HG02759 (cell line): ENCODE results near the gene CIAO2B.
"Not testable (repeated sequence)": the region's sequence is repeated elsewhere in the genome, so short reads cannot be mapped to it uniquely, and the experiment has no call there.

Source experiments
- ATAC-seq: cut with Tn5 transposase; IDR thresholded peaks from one replicate; pipeline ENCODE4 v1.9.1; 2021; ENCODE audit warnings: mild to moderate bottlenecking, moderate library complexity; ENCODE audit not compliant: unreplicated experiment

Gene CIAO2B

DNA sequence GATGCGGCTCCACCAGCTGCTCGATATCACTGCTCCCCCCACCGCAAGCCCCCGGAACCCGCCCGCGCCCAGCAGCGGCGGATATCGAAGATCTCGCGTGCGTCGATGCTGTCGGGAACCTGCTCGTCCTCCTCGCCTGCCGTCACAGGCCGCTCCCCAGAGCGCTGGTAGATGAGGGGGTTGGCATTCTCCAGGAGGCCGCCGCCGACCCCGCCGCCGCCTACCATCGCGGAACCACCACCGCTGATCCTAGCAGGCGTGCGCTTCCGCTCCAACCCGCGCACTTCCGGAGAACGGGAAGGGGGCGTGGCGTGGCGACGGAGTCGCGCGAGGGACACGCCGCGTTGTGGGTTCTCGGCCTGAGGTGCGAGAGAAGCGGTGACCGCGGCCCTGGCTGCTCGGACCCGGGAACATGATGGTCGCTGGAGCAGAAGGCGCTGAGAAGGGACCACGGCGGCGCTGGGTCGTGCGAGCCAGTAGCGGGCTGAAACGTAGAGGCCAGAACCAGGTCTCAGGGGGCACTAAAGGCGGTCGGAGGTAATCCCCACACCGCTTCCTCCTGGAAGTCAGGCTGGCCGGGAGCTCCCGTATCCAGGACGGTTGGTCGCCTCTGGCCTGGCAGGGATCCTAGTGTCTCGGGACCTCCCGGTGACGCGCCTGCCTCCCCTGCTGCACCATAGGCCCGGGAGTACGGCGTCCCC is at the start of gene CIAO2B:
TSS of gene CIAO2B (minus strand) at position 265 of the 701 bp plus-strand sequence. CDS start at position 227, 38 bp downstream.
- ATAC-seq: peak; percentile 87

DNA sequence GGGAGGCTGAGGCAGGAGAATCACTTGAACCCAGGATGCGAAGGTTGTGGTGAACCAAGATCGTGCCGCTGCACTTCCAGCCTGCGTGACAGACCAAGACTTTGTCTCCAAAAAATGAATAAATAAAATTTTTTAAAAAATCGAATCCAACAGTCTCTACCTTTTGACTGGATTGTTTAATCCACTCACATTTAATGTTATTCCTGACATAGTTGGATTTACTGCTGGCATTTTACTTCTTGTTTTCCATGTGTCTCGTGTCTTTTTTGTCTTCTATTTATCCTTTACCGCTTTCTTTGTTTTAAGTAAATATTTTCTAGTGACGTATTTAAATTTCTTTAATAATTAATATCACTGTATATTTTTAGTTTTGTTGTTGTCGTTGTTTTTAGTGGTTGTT is 48.8 kb upstream of the CIAO2B start:
- no peak for ATAC-seq

DNA sequence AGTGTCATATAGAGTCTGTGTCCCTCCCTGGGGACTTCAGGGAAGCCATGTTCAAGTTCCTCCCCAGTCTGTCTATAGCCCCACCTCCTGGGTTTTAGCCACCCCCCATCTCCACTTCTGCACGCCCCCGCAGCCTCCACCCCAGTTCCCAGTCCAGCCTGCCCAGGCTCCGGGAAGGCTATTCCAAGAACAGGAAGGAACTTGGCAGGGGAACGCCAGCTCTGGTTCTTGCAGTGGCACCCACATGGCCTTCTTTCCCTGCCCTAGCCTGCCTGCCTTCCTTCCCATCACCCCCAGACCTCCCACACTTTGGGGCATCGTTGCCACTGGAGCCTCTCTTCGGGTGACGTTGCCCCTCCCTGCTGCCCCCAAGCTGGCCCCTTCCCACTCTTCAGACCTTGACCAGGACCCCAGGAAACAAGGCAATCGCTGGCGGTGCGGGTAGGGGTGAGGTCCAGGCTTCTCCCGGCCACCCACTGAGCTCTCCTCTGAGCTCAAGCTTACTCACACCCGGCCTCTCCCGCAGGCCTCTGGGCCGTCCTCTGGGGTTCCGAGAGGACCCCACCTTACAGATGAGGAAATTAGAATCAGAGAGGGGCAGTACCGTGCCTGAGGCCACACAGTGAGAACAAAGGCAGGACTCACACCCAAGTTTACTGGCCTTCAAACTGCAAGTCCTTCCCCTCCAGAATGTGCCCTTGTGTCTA is 45.0 kb upstream of the CIAO2B start:
- no peak for ATAC-seq

GRCh38 chr16:66977341-66978113 is 43.3 kb upstream of the CIAO2B start:
- peak; percentile 81 for ATAC-seq

DNA sequence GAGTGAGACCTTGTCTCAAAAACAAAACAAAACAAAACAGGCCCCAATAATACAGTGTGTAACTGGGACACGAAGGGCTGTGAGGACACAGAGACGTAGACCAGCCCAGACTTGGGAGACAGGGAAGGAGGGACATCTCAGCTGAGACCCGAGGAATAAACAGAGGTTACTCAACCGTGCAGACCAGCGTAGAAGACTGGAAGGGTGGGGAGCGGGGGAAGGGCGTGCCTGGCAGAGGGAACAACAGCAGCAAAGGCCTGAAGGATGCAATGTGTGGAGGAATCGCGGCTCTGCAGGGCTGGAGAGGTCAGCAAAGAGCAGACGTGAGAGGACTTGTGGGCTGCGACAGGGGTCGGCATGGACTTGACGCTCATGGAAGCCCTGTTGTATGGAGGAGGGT is 42.5 kb upstream of the CIAO2B start:
- no peak for ATAC-seq

DNA sequence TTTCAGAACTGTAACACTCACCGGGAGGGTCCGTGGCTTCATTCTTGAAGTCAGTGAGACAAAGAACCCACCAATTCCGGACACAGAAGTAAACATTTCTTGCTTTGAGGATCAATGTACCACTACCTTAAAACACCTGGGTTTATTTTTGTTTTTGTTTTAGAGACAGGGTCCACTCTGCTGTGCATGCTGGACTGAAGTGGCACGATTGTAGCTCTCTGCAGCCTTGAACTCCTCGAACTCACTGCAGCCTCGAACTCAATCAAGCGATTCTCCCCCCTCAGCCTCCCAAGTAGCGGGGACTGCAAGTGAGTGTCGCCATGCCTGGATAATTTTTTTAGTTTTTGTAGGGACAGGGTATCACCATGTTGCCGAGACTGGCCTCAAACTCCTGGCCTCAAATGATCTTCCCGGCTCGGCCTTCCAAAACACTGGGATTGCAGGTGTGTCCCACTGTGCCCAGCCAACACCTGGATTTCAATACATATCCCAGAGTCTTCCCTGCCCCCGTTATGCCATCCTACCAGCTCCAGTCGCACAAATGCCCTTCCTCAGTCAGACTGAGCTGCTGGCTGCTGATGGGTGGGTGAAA is 41.2 kb upstream of the CIAO2B start:
- ATAC-seq: no peak

DNA sequence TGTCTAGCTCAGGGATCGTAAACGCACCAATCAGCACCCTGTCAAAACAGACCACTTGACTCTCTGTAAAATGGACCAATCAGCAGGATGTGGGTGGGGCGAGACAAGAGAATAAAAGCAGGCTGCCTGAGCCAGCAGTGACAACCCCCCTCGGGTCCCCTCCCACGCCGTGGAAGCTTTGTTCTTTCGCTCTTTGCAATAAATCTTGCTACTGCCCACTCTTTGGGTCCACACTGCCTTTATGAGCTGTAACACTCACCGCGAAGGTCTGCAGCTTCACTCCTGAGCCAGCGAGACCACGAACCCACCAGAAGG is 40.7 kb upstream of the CIAO2B start:
- ATAC-seq: not testable (repeated sequence)

DNA sequence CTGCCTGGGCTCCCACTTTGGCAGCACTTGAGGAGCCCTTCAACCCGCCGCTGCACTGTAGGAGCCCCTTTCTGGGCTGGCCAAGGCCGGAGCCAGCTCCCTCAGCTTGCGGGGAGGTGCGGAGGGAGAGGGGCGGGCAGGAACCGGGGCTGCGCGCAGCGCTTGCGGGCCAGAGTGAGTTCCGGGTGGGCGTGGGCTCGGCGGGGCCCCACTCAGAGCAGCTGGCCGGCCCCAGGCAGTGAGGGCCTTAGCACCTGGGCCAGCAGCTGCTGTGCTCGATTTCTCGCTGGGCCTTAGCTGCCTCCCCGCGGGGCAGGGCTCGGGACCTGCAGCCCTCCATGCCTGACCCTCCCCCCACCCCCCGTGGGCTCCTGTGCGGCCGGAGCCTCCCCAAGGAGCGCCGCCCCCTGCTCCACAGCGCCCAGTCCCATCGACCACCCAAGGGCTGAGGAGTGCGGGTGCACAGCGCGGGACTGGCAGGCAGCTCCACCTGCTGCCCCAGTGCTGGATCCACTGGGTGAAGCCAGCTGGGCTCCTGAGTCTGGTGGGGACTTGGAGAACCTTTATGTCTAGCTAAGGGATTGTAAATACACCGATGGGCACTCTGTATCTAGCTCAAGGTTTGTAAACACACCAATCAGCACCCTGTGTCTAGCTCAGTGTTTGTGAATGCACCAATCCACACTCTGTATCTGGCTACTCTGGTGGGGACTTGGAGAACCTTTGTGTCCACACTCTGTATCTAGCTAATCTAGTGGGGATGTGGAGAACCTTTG is 40.1 kb upstream of the CIAO2B start:
- not testable (repeated sequence) for ATAC-seq

- ATAC-seq: no peak
Observed at GRCh38 chr16:66973716-66974115, 39.5 kb upstream of the CIAO2B start.

DNA sequence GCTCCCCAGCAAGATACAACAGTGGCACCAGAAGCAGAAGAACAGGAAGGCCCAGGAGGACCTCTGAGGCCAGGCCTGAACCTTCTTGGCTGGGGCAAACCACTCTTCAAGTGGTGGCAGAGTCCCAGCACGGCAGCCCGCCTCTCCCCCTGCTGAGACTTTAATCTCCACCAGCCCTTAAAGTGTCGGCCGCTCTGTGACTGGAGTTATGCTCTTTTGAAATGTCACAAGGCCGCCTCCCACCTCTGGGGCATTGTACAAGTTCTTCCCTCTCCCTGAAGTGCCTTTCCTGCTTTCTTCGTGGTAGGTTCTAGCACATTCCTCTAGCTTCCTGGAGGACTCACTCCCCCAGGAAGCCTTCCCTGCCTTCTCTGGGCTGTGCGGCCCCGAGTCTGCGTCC is 38.8 kb upstream of the CIAO2B start:
- ATAC-seq: no peak

DNA sequence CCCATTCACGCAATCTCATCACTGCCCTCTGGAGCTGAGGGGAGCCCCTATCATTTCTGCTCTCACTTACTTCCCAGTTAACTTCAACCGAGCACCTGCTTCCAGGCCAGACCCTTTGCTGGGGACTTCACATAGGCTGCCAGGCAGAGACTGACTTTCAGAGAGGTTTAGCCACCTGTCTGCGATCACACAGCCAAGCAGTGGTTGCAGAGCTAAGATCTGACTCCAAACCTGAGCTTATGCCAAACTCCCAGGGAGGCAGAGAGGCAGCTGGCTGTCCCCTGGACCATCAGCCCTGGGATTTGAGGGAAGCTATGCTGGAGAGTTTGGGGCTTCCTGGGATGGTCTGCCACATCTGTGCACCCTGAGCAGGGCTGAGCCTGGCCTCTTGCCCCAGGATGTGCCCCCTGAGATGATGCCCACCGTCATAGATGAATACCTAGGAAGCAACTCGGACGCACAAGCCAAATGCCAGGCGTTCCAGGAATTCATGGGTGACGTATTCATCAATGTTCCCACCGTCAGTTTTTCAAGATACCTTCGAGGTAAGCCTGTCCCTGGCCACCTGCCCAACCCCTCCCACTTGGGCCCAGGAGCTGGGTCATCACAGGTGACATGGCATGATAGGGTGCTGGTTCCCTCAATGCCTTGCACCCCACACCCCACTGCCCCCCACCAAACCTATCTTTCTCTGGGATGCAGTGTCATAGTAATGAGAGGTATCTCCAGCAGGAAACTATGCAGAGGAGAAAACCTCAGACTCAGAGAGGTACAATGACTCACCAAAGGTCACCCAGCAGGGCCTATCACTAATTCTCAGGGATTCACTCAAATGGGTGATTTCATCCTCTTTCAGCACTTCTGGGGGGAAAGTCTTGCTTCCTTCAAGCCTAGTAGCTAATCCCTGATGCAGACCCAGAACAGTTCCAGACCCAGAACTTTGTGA is 36.8 kb upstream of the CIAO2B start:
- ATAC-seq: no peak

DNA sequence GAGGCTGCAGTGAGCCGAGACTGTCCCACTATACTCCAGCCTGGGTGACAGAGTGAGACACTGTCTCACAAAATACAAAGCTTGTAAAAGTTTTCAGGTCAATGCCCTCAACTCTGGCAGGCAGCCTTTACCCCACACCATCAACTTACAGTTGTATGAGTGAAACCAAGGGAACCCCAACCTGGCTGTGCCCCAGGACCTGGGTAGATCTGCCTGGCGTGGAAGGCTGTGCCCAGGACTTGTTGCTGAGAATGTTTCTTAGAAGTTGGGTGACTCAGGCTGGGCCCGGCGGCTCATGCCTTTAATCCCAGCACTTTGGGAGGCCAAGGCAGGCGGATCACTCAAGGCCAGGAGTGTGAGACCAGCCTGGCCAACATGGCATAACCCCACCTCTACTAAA is 34.6 kb upstream of the CIAO2B start:
- ATAC-seq: no peak

GRCh38 chr16:66964049-66964448 is 29.8 kb upstream of the CIAO2B start:
- no peak for ATAC-seq

- ATAC-seq: no peak
Observed at GRCh38 chr16:66961914-66962313, 27.7 kb upstream of the CIAO2B start.

DNA sequence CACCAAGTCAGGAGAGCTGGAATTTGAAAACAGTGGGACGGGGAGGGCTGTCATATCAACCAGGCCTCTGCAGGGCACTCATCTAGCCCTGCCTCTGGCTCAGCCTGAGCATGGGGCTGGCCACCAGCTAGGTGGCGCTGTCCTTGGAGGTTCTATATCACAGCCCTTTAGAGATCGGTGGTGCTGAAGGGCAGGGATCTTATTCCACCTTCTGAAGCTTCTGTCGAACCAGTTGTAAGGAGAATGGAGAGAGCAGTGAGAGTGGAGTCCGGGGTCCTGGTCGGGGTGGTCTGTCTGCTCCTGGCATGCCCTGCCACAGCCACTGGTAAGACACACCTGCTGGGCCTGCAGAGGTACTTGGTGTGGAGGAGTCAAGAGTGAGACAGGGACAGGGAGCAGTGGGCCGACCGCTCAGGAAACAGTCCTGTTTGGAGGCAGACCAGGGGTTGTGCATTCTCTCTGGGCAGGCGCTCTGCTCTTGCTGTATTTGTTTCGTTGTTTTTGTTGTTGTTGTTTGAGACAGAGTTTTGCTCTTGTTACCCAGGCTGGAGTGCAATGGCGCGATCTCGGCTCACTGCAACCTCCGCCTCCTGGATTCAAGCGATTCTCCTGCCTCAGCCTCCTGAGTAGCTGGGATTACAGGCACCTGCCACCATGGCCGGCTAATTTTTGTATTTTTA is 27.0 kb upstream of the CIAO2B start, which contains the start of gene CES3:
TSS of gene CES3 (plus strand) at position 202 of the 680 bp plus-strand sequence. CDS start at position 244, 42 bp downstream.
- peak; percentile 85 for ATAC-seq

- no peak for ATAC-seq
Observed at GRCh38 chr16:66960270-66960669, 26.1 kb upstream of the CIAO2B start.

DNA sequence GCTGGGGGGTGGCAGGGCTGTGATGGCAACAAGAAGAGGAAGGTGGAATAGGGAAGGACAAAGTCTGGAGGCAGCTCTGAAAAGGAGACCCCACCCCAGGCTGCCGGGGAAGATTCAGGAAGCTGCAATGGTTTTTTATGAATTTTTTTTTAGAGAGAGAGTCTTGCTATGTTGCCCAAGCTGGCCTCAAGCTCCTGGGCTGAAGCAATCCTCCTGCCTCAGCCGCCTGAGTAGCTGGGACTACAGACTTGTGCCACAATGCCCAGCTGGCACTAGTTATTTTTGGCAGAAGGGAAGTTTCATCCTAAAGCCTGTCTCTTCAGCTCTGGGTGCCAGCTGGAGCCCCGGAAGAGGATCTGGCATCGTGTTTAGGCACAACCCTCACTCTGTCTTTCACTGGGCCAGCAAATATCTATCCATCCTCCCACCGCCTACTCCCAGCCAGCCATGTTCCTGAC is 25.5 kb upstream of the CIAO2B start:
- ATAC-seq: no peak

DNA sequence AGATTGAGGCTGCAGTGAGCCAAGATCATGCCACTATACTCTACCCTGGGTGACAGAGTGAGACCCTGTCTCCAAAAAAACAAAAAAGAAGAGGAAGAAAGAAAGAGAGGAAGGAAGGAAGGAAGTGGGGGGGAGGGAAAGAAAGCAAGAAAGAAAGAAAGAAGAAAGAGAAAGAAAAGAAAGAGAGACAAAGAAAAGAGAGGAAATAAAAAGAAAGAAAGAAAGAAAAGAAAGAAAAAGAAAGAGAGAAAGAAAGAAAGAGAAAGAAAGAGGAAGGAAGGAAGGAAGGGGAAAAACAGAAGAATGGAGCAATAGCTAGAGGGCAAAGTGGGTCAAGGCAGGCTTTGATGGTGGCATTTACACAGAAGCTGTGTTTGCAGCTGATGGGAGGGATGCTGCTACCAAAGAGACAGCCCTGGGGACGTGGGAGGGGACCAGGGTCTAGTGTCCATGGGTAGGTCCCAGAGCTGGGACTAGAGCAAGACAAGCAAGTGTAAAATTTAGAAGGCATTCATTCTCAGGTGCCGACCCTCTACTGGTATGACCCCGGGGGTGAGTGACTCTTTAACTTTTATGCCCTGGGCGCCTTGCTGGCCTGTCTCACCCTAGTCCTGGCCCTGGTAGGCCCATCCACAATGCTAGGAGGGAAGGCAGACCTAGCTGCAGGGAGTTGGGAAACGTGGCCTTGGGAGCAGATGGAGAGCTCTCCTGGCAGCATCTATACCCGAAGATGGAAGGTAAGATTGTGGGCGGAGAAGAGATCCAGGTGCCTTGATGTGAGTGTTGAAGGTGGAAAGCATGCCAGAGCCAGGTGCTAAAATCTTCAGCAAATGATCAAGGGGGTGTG is 24.9 kb upstream of the CIAO2B start:
- ATAC-seq: no peak
